ENCODE measurements around the gene EAPP. TPM values are rescaled to one million over a fixed set of nuclear protein-coding genes. Genes with fewer than 3 reads are reported as not detected.

Gene EAPP
- total and polyA plus RNA-seq, 2 of the 13 experiments (the other 11 are each of a cell fraction or from before 2014, with no cell fraction given) = 68.7 to 110 TPM

DNA sequence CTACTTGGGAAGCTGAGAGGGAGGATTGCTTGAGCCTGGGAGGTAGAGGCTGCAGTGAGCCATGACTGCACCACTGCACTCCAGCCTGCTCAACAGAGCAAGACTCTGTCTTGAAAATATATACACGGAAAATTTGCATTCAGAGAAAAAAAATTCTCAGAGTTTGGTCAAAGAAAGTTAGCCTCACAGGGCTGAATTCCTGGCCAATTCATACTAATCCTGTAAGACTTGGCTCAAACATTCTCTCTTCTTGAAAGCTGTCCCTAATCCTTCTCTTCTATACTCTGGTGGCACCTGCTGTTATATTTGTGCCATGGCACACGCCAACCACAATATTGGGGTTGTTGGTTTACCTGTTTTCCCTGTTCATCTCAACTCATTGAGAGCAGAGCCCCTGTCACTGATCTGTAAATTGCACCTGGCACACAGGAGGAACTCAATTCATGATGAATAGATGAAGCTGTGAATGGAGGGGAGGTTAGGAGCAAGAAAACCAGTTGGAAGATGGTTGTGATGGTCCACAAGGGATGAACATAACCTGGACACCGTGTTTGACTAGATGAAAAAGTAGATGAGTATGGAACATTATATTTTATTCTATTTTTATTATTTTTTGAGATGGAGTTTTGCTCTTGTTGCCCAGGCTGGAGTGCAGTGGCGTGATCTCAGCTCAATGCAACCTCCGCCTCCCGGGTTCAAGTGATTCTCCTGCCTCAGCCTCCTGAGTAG, 40.7 kb downstream of the EAPP start (continued):
- TF ChIP-seq ZNF879 (CRISPR knock-in tag; IDR thresholded peaks at IDR 0.05) (0 out of 2 replicates have a peak, but pooled peaks have one; percentile 58), RXRB (CRISPR knock-in tag; IDR thresholded peaks at IDR 0.05; ENCODE audit: borderline replicate concordance) (peak; percentile 64; the same call in 1 of the 2 replicates), ZNF124 (CRISPR knock-in tag; IDR thresholded peaks at IDR 0.05) (peak; percentile 55; the same call in 1 of the 2 replicates), THAP11 (CRISPR knock-in tag; IDR thresholded peaks at IDR 0.05) (0 out of 2 replicates have a peak, but pooled peaks have one; percentile 41), ZBTB3 (CRISPR knock-in tag; IDR thresholded peaks at IDR 0.05; ENCODE audit: borderline replicate concordance, low read depth) (no peak), ELF3 (CRISPR knock-in tag; IDR thresholded peaks at IDR 0.05) (peak; percentile 61), ZNF556 (CRISPR knock-in tag; IDR thresholded peaks at IDR 0.05; ENCODE audit: borderline replicate concordance) (no peak), MIER3 (CRISPR knock-in tag; IDR thresholded peaks at IDR 0.05; ENCODE audit: borderline replicate concordance) (no peak), RBM22 (optimal IDR thresholded peaks at IDR 0.05; ENCODE audit: low read length) (no peak), ZKSCAN8 (CRISPR knock-in tag; IDR thresholded peaks at IDR 0.05; ENCODE audit: borderline replicate concordance) (peak; percentile 85; the same call in 1 of the 2 replicates), TOE1 (CRISPR knock-in tag; IDR thresholded peaks at IDR 0.05) (no peak), ZNF460 (CRISPR knock-in tag; IDR thresholded peaks at IDR 0.05; ENCODE audit: borderline replicate concordance) (peak; percentile 61; the same call in 1 of the 2 replicates), ZFP36L2 (CRISPR knock-in tag; IDR thresholded peaks at IDR 0.05) (0 out of 2 replicates have a peak, but pooled peaks have one; percentile 44), ETV5 (CRISPR knock-in tag; IDR thresholded peaks at IDR 0.05; ENCODE audit: borderline replicate concordance) (0 out of 2 replicates have a peak, but pooled peaks have one; percentile 27), TCF7L2 (IDR thresholded peaks at IDR 0.05; ENCODE audit: low read depth, low read length) (no peak), ZNF24 (IDR thresholded peaks at IDR 0.05) (peak; percentile 39; the same call in 1 of the 2 replicates), ZNF451 (CRISPR knock-in tag; IDR thresholded peaks at IDR 0.05) (0 out of 2 replicates have a peak, but pooled peaks have one; percentile 3), CBX2 (IDR thresholded peaks at IDR 0.05; ENCODE audit: low read depth, low read length) (no peak), CBX2 (CRISPR knock-in tag; IDR thresholded peaks at IDR 0.05; ENCODE audit: low read depth) (no peak), MIXL1 (CRISPR knock-in tag; IDR thresholded peaks at IDR 0.05) (peak; percentile 73; the same call in 1 of the 2 replicates)
- TF ChIP-seq, protein P1, sequence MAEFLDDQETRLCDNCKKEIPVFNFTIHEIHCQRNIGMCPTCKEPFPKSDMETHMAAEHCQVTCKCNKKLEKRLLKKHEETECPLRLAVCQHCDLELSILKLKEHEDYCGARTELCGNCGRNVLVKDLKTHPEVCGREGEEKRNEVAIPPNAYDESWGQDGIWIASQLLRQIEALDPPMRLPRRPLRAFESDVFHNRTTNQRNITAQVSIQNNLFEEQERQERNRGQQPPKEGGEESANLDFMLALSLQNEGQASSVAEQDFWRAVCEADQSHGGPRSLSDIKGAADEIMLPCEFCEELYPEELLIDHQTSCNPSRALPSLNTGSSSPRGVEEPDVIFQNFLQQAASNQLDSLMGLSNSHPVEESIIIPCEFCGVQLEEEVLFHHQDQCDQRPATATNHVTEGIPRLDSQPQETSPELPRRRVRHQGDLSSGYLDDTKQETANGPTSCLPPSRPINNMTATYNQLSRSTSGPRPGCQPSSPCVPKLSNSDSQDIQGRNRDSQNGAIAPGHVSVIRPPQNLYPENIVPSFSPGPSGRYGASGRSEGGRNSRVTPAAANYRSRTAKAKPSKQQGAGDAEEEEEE (CRISPR knock-in tag; IDR thresholded peaks at IDR 0.05; ENCODE audit: borderline replicate concordance) = no peak; the same call in 1 of the 2 replicates
- TF ChIP-seq, protein P2, sequence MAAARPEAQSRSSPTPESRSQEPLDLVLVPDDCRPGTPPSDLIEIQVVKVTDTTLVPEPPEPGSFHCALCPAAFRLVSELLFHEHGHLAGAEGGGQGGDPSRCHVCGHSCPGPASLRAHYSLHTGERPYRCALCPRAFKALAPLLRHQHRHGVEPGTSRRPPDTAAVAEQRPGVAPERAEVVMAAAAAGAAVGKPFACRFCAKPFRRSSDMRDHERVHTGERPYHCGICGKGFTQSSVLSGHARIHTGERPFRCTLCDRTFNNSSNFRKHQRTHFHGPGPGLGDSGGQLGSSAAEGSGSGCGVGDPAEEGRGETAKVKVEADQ (CRISPR knock-in tag; IDR thresholded peaks at IDR 0.05; ENCODE audit: borderline replicate concordance) = no peak
- TF ChIP-seq, protein P3, sequence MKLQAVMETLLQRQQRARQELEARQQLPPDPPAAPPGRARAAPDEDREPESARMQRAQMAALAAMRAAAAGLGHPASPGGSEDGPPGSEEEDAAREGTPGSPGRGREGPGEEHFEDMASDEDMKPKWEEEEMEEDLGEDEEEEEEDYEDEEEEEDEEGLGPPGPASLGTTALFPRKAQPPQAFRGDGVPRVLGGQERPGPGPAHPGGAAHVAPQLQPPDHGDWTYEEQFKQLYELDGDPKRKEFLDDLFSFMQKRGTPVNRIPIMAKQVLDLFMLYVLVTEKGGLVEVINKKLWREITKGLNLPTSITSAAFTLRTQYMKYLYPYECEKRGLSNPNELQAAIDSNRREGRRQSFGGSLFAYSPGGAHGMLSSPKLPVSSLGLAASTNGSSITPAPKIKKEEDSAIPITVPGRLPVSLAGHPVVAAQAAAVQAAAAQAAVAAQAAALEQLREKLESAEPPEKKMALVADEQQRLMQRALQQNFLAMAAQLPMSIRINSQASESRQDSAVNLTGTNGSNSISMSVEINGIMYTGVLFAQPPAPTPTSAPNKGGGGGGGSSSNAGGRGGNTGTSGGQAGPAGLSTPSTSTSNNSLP (IDR thresholded peaks at IDR 0.05; ENCODE audit: low read depth, low read length) = 0 out of 2 replicates have a peak, but pooled peaks have one; percentile 56
